ENCODE results near the gene AHI1.
"Not testable (repeated sequence)": the region's sequence is repeated elsewhere in the genome, so short reads cannot be mapped to it uniquely, and the experiment has no call there.

The AHI1 gene

DNA sequence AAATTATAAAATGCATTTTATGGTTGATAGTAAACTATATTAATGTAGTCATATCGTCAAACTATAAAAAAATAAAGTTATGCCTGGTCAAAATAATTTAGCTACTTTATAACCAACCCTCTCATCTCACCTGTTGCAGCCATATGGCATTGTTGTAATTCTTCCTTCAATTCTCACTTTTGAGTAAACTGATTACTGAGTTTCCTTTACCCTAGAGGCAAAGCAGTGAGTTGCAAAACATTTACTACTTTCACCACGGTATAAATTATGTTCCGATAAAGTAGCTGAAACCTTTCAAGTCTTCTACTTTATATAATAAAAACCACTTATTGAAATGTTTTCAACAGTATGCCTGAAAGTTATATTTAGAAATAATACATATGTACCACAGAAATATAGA lies 113.8 kb downstream of the AHI1 start:
- no peak for DNase-seq

DNA sequence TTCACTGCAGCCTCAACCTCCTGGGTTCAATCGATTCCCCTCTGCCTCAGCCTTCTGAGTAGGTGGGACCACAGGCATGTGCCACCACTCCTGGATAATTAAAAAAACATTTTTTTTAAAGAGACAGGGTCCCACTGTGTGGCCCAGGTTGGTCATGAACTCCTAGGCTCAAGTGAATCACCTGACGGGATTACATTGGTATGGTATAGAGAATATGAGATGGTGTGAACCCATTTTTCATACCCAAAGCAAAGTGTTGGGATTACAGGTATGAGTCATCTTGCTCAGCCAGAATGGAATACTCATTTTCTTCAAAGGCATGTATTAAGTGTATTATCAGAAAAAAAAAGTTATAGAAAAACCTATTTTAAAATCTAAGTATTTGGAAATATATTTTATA lies 114.2 kb downstream of the AHI1 start:
- no peak for DNase-seq

DNA sequence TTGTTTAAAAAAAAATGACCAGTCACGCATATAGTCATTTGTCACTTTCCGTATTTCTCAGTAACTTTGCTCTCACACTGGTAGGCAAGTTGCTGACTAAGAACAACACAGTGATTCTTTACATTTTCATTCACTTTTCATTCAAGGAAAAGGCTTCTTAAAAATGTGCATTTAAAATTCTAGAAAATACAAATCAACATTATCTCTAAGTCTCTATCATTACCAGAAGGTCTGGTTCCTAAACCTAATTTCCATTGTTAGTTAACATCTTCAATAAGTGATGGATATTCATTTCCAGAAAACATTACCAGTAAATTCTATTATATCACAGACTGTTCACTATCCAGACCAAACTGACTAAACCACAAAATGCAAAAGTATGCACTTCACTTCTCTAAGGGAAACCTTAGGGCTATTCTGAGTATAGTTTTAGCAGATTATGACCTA lies 115.3 kb downstream of the AHI1 start:
- DNase-seq = no peak

DNA sequence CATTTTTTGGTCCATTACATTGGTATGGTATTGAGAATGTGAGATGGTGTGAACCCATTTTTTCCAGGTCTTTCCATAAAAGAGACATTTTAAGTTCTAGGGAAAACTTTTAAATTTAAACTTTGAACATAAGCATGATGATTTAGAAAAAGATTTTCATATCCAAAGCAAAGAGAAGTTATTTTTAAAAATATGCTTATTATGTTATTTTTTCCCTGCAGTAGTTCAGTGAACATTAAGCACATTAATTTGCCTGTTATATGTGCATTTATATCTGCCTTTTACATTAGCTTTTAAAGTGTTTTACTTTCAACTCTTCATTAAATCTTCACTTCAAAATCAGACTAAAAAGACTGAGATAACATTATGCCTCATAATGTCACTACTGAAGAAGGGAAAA lies 116.7 kb downstream of the AHI1 start:
- DNase-seq = no peak

DNA sequence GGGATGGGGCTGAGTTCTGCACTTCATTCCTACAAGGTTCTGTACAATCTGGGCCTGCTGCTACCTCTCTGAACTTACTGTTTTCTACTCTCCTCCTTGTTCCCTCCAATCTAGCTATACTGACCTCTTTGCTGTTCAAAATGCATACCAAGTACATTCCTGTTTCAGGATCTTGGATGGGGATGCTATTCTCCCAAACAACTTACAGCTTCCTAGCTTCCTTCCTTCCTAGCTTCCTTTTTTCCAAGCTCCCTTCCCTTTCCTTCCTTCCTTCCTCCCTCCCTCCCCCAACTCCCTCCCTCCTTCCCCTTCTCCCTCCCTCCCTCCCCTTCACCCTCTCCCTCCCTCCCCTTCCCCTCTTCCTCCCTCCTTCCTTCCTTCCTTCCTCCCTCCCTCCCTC lies 117.9 kb downstream of the AHI1 start:
- DNase-seq = no peak

DNA sequence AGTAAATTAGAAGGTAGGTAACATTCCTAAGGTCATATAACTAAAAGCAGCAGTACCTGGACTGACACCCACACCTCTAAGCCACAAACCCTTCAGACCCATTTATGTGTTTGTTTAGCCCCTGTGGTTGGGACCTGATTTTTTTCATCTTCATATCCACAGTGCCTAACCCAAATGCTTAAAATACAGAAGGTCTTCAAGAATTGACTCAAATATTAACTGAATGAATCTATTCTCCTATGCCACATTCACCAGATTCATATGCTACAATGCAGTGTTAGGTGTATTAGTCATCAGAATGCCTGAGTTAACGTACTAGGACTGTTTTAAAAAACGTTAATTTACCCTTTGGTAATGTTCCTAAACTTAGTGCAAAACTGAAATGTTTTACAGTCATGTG lies 124.8 kb downstream of the AHI1 start:
- no peak for DNase-seq

DNA sequence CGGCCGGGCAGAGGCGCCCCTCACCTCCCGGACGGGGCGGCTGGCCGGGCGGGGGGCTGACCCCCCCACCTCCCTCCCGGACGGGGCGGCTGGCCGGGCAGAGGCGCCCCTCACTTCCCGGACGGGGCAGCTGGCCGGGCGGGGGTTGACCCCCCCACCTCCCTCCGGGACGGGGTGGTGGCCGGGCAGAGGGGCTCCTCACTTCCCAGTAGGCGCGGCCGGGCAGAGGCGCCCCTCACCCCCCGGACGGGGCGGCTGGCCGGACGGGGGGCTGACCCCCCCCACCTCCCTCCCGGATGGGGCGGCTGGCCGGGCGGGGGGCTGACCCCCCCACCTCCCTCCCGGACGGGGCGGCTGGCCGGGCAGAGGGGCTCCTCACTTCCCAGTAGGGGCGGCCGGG lies 133.9 kb downstream of the AHI1 start:
- DNase-seq = not testable (repeated sequence)

DNA sequence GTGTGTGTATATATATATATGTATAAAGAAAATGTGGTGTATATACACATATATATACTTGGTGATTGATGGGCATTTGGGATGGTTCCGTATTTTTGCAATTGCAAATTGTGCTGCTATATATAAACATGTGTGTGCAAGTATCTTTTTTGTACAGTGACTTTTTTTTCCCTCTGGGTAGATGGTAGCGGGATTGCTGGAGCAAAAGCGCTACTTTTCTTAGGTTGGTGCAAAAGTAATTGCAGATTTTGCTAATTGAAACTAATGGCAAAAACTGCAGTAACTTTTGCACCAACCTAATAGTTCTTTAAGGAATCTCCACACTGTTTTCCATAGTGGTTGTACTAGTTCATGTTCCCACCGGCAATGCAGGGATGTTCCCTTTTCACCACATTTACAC lies 135.4 kb downstream of the AHI1 start:
- DNase-seq = no peak

DNA sequence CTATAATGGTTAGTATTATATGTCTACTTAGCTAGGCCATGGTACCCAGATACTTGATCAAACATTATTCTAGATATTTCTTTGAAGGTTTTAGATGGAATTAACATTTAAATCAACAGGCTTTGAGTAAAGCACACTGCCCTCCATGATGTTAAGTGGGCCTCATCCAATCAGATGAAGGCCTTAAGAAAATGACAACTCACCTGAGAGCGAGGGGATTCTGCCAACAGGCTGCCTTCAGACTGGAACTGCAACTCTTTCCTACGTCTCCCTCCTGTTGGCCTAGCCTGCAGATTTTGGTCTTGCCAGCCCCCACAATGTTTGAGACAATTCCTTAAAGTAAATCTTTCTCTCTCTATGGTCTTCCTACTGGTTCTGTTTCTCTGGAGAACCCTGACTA lies 137.3 kb downstream of the AHI1 start:
- DNase-seq = no peak

DNA sequence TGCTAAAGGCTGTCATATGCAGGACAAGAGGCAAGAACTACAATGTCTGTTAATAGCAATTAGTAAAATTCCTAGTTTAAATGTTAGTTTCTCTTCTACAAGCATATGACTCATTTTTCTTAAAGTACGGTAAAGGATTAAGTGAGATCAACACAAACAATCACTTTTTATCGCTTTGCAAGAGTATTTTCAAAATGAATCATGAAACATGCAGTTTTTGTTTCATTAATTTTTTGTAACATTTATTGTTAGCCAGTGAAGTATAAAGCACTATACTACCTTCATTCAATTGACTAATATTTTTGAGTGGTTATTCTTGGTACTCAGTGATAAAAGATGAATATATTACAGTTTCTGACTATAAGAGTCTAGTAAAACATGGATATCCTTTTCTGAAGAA lies 138.6 kb downstream of the AHI1 start:
- no peak for DNase-seq

DNA sequence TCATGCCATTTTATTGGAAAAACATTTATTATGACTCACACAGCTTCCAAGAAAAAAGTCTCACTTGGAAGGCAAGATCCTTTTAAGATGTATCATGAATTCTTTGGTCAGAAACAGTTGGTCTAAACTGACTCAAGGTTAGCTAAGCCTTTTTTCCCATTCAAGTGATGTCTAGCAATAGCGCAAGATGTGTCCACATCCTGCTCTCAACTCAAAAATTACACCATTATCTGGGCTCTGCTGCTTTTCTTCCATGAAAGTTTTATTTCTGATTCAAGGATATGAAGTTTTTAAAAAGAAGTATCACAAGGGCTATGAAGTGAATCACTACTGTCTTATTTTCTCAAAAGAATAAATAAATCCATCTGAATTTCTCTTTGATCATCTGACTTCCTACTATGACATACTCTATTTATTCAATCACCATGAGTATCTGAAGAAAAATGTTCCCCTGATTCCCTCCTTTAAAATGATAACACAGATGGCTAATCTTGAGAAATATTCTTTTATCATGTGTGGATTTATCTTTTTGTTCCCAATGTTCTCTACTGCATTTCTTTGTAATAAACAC lies 139.2 kb downstream of the AHI1 start:
- DNase-seq = no peak

DNA sequence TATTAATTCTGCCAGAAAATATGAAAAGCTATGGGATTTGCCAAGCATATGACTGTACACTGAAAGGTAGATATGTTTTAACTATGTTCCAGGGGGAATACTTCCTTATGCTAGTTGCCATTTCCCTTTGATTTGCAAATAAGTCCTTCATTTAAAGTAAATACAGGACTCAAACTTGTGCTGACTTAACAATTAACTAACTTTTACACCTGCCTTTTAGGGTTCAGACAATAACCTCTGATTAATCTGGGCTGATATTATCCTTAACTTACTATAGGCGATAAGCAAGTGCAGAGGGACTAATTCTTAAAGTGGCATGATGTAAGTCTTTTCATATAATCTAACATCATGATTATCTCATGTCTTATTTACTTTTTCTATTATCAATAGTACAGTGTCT lies 143.1 kb downstream of the AHI1 start:
- DNase-seq = no peak

DNA sequence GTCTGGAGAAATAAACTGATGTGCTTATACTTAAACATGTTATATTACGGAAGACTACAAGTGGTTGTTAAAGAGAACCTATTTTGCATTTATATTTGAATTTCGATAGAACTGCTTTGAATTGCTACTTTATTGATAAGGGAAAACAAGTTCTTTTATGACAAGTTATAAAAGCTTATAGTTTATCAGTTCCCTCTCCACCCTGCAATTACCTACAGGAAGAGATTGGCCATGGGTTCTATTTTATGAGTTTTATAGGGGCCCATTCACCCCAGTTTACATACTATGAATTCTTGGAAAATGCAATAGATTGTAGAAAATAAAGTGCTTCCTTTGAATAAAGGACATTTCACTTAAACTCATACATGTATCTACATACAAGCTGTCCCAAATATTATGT lies 144.4 kb downstream of the AHI1 start:
- no peak for DNase-seq

DNA sequence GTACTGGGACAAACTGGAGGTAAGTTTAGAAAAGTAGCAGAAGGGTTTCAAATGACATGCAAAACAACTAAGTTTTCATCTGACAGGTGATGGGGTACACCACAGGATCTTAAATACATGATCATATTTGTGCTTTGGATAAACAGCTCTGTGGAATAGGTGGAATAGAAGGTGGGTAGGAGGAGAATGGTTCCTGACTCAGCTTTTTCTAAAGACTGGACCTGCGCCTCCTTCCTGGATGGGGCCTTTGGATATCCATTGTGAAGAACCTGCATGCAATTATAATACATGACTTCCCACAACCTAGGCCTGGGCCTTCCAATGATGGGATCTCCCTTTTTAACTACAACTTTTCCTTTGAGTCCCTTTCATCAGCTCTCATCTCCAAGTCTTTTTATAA lies 145.9 kb downstream of the AHI1 start:
- no peak for DNase-seq

DNA sequence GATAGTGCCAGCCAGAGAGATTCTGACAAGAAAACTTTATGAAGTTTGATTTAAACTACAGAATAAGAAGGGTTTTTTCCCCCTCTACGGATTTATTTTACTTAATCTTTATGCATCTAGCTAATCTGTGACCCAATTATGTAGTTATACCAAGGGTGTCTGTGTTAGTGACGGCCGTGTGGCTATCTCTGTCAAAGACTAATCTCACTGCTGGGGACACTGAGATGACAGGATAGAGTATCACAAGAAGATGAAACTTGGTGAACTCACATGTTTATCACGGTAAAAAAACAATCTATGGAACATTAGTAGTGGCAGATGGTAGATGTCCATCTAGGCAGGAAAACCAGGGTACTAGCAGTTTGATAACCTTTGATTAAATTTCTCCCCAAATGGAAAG lies 149.7 kb downstream of the AHI1 start:
- no peak for DNase-seq

DNA sequence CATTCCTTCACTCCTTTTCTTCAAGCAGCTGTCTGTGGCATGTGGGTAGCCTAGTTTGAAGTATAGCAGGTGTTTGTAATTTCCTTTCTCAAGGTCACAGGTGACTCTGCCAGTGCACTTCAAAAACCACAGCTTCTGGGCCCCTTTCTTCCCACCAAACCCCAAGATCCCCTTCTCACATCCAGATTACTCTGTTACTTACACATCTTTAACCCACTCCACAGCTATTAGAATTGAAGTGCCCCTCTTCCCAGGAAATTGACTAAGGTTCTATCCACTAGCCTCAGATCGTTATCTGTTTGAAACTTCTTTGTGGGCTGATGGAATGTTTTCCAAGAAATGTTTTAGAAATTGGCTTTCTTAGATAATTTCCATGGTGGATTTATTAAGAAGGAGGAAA lies 150.8 kb downstream of the AHI1 start:
- peak; percentile 29 for DNase-seq

DNA sequence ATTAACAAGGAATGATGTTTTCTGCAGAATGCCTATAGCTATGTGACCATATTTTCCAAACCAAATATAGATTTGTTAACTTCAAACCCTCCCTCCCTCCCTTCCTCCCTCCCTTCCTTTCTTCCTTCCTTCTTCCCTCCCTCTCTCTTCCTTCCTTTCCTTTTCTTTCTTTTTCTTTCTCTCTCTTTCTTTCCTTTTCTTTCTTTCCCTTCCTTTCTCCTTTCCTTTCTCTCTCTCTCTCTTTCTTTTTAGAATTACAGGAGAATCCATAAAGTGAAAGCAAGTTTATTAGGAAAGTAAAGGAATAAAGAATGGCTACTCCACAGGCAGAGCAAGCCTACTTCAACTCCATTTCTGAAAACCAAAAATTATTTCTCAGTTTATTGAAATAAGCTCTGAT lies 153.0 kb downstream of the AHI1 start:
- DNase-seq = no peak

DNA sequence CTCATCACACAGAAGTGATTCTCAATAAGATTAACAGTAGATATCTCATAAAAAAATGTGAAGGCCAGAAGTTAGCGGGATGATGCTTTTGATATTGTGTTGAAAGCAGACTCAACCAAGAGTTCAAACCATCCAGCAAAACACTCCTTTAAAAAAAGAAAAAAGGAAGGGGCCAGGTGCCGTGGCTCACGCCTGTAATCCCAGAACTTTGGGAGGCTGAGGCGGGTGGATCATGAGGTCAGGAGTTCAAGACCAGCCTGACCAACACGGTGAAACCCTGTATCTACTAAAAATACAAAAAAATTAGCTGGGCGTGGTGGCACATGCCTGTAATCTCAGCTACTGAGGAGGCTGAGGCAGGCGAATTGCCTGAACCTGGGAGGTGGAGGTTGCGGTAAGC lies 157.6 kb downstream of the AHI1 start:
- DNase-seq = not testable (repeated sequence)

DNA sequence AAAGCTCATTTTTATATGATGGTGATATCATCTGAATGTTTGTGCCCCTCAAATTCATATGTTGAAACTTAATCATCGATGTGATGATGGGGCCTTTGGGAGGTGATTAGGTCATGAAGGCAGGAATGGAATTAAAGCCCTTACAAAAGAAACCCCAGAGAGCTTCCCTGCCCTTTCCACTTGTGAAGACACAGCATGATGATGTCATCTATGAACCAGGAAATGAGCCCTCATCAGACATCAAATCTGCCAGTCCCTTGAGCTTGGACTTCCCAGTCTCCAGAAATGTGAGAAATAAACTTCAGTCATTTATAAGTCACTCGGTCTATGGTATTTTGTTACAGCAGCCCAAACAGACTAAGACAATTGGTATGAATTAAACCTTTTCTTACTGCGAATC lies 163.4 kb downstream of the AHI1 start:
- no peak for DNase-seq

DNA sequence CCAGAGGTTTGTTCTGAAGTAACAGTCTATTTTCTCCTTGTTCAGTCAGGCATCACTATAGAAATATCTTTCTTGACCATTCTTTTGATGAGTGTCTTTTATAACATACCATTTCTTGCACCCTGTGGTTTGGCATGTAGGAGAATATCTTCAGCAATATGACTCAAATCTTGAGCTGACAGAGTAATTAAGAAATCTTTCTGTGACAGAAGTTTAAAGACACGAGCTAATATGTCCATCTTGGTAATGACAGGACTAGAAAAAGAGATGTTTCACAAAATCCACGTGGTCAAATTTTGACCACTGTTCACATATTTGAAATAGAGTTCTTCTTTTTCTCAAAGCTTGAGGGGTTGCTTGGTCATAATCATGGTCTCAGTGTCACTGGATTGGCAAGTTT lies 166.5 kb downstream of the AHI1 start:
- no peak for DNase-seq

DNA sequence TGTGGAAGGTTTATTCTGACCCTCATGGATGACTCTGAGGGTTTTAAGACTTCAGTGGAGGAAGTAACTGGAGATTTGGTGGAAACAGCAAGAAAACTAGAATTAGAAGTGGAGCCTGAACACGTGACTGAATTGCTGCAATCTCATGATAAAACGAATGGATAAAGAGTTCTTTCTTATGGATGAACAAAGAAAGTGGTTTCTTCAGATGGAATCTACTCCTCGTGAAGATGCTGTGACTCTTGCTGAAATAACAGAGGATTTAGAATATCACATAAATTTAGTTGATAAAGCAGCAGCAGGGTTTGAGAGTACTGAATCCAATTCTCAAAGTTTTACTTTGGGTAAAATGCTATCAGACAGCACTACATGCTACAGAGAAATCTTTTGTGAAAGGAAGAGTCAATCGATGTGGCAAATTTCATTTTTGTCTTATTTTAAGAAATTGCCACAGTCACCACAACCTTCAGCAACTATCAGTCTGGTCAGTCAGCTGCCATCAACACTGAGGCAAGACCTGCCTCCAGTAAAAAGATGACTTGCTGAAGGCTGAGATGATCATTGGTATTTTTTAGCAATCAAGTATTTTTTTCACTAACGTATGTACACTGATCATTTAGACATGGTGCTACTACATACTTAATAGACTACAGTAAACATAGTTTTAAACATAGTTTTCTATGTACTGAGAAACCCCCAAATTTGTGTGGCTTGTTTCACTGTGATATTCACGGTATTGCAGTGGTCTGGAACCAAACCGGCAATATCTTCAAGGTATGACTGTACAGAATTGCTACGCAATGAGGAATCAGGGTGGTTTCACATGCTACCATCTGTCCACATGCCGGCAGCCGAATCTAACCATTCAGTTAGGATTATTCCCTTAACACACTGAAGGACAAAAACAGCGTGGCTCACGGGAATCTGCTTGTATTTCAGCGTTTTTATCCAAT lies 167.4 kb downstream of the AHI1 start:
- DNase-seq = no peak

DNA sequence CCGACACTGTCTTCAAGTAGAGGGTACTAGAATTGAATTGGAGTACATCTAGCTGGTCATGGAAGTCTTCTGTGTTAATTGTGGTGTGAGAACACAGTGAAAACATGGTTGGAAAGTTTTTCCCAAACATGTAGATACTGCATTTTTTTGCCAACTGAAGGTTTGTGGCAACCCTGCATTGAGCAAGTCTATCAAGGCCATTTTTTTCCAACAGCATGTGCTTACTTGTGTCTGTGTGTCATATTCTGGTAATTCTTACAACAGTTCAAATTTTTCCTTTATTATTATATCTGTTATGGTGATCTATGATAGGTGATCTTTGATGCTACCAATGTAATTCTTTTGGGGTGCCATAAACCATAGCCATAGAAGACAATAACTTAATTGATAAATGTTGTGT lies 169.4 kb downstream of the AHI1 start:
- DNase-seq = no peak

DNA sequence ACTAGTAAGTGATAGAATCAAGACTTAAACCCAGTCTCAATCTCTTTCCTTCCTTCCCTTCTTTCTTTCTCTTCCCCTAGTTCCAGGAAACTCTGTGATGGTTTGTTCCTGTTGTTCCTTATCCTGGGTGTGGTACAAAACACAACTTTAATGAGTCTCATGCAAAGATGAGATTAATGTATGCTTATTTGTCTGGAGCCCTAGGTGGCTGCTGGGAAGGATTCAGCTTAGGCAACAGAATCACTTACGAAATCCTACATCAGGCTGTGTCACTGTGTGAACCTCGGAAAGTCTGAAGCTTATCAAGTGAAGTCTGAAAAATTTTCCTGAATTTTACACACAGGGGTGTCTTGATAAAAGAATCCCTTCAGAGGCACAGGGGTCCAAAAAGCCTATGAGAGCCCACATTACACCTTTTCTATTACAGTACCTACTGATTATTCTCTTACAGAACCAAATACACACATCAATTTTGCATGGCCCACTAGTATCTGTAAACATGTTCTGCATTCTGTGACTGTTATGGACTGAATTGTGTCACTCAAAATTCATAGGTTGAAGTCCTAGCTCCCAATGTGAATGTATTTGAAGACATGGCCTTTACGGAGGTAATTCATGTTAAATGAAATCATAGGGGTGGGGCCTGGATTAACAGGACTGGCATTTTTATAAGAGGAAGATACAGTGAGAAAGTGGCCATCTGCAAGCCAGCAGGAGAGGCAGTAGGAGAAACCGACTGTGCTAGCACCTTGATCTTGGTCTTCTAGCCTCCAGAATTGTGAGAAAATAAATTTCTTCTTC lies 171.7 kb downstream of the AHI1 start:
- no peak for DNase-seq

DNA sequence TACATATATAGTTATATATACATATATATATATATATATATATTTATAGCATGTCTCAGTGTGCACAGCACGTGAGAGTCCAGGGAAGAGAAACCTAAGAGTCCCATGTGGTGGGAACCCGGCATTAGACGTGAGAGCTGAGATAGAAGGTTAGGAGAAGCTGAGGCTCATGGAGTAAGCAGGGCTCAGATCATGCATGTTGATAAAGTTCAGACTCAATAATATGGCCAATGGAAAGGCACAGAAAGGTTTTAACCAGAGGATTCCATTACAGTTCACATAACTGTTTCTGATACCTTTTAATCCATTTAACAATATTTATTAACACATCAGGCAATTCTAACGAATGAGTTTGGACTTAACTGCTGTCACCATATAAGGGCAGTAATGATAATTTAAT lies 173.0 kb downstream of the AHI1 start:
- no peak for DNase-seq
